OCI-LY1 (cell line): ENCODE measurements around the gene TEDC2.

Experiments
- CTCF ChIP-seq: fragments of 200-600 bp; sonication (generic), shearing (Covaris generic); IDR thresholded peaks from 2 replicates; pipeline ENCODE4 v1.5.1; 2017; ENCODE audit warnings: mild to moderate bottlenecking, antibody characterized with exemption, low read length, moderate library complexity, mixed read lengths
- EZH2 ChIP-seq: fragments of 200-600 bp; sonication (generic), shearing (Covaris generic); IDR thresholded peaks from 2 replicates; pipeline ENCODE4 v1.8.0; 2017; ENCODE audit warnings: borderline replicate concordance, mixed run types, mild to moderate bottlenecking, antibody characterized with exemption, low read length, moderate library complexity, mixed read lengths

GRCh38 chr16:2493605-2494004, 33.7 kb downstream of the TEDC2 start:
- no peak for TF ChIP-seq CTCF
- TF ChIP-seq EZH2 = no peak
